PC-3 (cell line): ENCODE results near the gene SRGAP1. TPM values are rescaled to one million over a fixed set of nuclear protein-coding genes. Genes with fewer than 3 reads are reported as not detected.

Source experiments
- ATAC-seq: fragments of 200-7000 bp; cut with Tn5 transposase; 2 replicates; pipeline ENCODE4 v1.9.1; 2020; ENCODE audit warnings: mild to moderate bottlenecking, moderate library complexity
- BruUV-seq: library from RNA; stranded (reverse); fragments of 400-500 nt; replicated peaks from 2 replicates; lab custom pipeline; 2021; lab: Mats Ljungman, UMichigan
- CTCF ChIA-PET: fragments of 300-600 bp; sonication (Branson Sonifier 250); formaldehyde crosslinking; loops from one replicate; lab custom pipeline; 2022; ENCODE audit warnings: antibody characterized with exemption; lab: Charles Lee
- POLR2A ChIA-PET: fragments of 300-600 bp; sonication (Branson Sonifier 250); formaldehyde crosslinking; loops from one replicate; lab custom pipeline; 2022; ENCODE audit warnings: antibody characterized with exemption; ENCODE audit not compliant: unreplicated experiment; lab: Charles Lee
- DNase-seq: peaks from one replicate; pipeline ENCODE4 v3.0.0-alpha.2; 2015
- H2AFZ ChIP-seq: fragments of 300-600 bp; sonication (generic); 2 replicates; pipeline ENCODE4 v1.6.0; 2016; ENCODE audit warnings: antibody characterized with exemption, low read length
- H3F3A ChIP-seq: fragments of 300-600 bp; sonication (generic); one replicate; pipeline ENCODE4 v1.6.0; 2017; ENCODE audit warnings: antibody characterized with exemption, low read length, control low read depth, mild to moderate bottlenecking; ENCODE audit not compliant: unreplicated experiment
- H3K27ac ChIP-seq: fragments of 300-600 bp; sonication (generic); 2 replicates; pipeline ENCODE4 v1.5.1; 2016; ENCODE audit warnings: mild to moderate bottlenecking, low read length
- H3K27me3 ChIP-seq: fragments of 300-600 bp; sonication (generic); 2 replicates; pipeline ENCODE4 v1.6.1; 2016; ENCODE audit warnings: low read length, mixed read lengths
- H3K36me3 ChIP-seq: fragments of 300-600 bp; sonication (generic); 2 replicates; pipeline ENCODE4 v1.6.1; 2016; ENCODE audit warnings: low read depth, mixed run types, low read length, mixed read lengths
- H3K4me1 ChIP-seq: fragments of 300-600 bp; sonication (generic); 2 replicates; pipeline ENCODE4 v1.5.1; 2016; ENCODE audit warnings: low read length; ENCODE audit not compliant: insufficient read depth
- H3K4me2 ChIP-seq: fragments of 300-600 bp; sonication (generic); 2 replicates; pipeline ENCODE4 v1.6.0; 2016; ENCODE audit warnings: low read length
- H3K4me3 ChIP-seq: fragments of 300-600 bp; sonication (generic); 2 replicates; pipeline ENCODE4 v1.5.1; 2016; ENCODE audit warnings: mild to moderate bottlenecking, low read length, mixed read lengths
- H3K79me2 ChIP-seq: fragments of 300-600 bp; sonication (generic); 2 replicates; pipeline ENCODE4 v1.6.1; 2017; ENCODE audit warnings: low read length, mixed read lengths
- H3K9ac ChIP-seq: fragments of 300-600 bp; sonication (generic); 2 replicates; pipeline ENCODE4 v1.6.0; 2016; ENCODE audit warnings: mild to moderate bottlenecking, low read length
- H3K9me2 ChIP-seq: fragments of 300-600 bp; sonication (generic); replicated peaks from 2 replicates; pipeline ENCODE4 v1.6.1; 2016; ENCODE audit warnings: mixed run types, low read length, mixed read lengths
- H3K9me3 ChIP-seq: fragments of 300-600 bp; sonication (generic); 2 replicates; pipeline ENCODE4 v1.6.1; 2016; ENCODE audit warnings: low read length, mixed read lengths
- H4K20me1 ChIP-seq: fragments of 300-600 bp; sonication (generic); 2 replicates; pipeline ENCODE4 v1.6.1; 2016; ENCODE audit warnings: low read length, mixed read lengths
- EZH2 ChIP-seq: fragments of 300-600 bp; sonication (generic); IDR thresholded peaks from one replicate; pipeline ENCODE4 v1.6.1; 2017; ENCODE audit warnings: antibody characterized with exemption, mild to moderate bottlenecking, low read length; ENCODE audit not compliant: unreplicated experiment
- EZH2phosphoT487 ChIP-seq: fragments of 300-600 bp; sonication (generic); IDR thresholded peaks from 2 replicates; pipeline ENCODE4 v1.6.1; 2018; ENCODE audit warnings: mild to moderate bottlenecking, antibody characterized with exemption, low read length, borderline replicate concordance
- intact Hi-C: fragments of 100-400 bp; cut with micrococcal nuclease; formaldehyde crosslinking; loops from 2 replicates; pipeline ENCODE4 v1.9.0; 2023
- total RNA-seq: library from RNA; depleted of rRNA; stranded (reverse); fragments of >200 nt; gene quantifications from 2 replicates; pipeline ENCODE4 v1.2.3, GENCODE V29; 2014
- TF ChIP-seq, protein P1 (sequence below): fragments of 300-600 bp; sonication (generic); conservative IDR thresholded peaks from 2 replicates; pipeline ENCODE4 v1.5.1; 2017; ENCODE audit warnings: antibody characterized with exemption, low read depth, mild to moderate bottlenecking, low read length

Gene SRGAP1
- total RNA-seq, 1 experiment from 2014 or later = 11.0 TPM

DNA sequence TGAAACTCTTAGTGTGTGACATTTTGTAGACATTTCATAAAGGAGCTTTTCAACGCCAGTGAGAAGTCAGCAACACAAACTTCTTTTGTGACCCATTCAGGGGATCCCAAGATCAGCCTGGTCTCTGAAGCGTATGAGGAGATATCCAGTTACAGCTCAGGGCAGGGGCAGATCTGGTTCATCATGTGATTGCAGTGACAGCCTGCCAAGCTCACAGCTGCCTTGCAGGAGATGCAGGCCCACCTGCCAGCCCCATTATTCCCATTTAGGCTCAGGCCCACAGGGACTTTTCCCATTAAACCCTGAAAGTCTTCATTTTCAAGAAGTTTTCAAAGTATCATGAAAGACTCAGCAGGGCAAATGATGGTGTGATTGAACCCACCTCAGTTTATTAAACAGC lies 38.3 kb downstream of the SRGAP1 start:
- ATAC-seq = no peak
- POLR2A ChIA-PET = no interaction called here

GRCh38 chr12:63885401-63885800 lies 40.9 kb downstream of the SRGAP1 start:
- H3K4me1 ChIP-seq = 0 out of 2 replicates have a peak, but pooled peaks cover 5% of the 10 kb centered on the region
- H3K9ac ChIP-seq = no peak overlapping the region
- no peak for ATAC-seq
- BruUV-seq = no TSS peak
- intact Hi-C loops = no loop called here
- ChIA-PET POLR2A (no interaction called here), CTCF (interaction anchor here (0.5 kb wide), 1 partner anchor 372 kb away, joined by 7 read pairs; no protein-coding TSS in a partner anchor)
- peaks cover 89% of the 10 kb centered on the region for H3K79me2 ChIP-seq
- no peaks in the 10 kb centered on the region for H3F3A ChIP-seq
- no peak for DNase-seq
- no peaks in the 10 kb centered on the region for H4K20me1 ChIP-seq
- no peak overlapping the region for H3K27ac ChIP-seq
- TF ChIP-seq EZH2 = no peak
- TF ChIP-seq, protein P1, sequence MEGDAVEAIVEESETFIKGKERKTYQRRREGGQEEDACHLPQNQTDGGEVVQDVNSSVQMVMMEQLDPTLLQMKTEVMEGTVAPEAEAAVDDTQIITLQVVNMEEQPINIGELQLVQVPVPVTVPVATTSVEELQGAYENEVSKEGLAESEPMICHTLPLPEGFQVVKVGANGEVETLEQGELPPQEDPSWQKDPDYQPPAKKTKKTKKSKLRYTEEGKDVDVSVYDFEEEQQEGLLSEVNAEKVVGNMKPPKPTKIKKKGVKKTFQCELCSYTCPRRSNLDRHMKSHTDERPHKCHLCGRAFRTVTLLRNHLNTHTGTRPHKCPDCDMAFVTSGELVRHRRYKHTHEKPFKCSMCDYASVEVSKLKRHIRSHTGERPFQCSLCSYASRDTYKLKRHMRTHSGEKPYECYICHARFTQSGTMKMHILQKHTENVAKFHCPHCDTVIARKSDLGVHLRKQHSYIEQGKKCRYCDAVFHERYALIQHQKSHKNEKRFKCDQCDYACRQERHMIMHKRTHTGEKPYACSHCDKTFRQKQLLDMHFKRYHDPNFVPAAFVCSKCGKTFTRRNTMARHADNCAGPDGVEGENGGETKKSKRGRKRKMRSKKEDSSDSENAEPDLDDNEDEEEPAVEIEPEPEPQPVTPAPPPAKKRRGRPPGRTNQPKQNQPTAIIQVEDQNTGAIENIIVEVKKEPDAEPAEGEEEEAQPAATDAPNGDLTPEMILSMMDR = no peak
- no peak for TF ChIP-seq EZH2phosphoT487
- no peaks in the 10 kb centered on the region for H3K9me2 ChIP-seq
- 0 out of 2 replicates have a peak, but pooled peaks cover 3% of the 10 kb centered on the region for H3K36me3 ChIP-seq
- no peaks in the 10 kb centered on the region for H3K9me3 ChIP-seq
- H3K4me3 ChIP-seq = no peak overlapping the region
- H2AFZ ChIP-seq = no peak overlapping the region
- H3K4me2 ChIP-seq = no peak overlapping the region
- no peaks in the 10 kb centered on the region for H3K27me3 ChIP-seq

More for the DNA sequence above, 38.3 kb downstream of the SRGAP1 start:
- Histone ChIP-seq H2AFZ (no peak overlapping the region), H3K36me3 (0 out of 2 replicates have a peak, but pooled peaks cover 3% of the 10 kb centered on the region), H3K4me1 (no peaks in the 10 kb centered on the region), H4K20me1 (no peaks in the 10 kb centered on the region), H3K27me3 (no peaks in the 10 kb centered on the region), H3K27ac (no peak overlapping the region), H3K9ac (no peak overlapping the region), H3K4me3 (no peak overlapping the region), H3K9me2 (no peaks in the 10 kb centered on the region), H3K9me3 (no peaks in the 10 kb centered on the region), H3F3A (no peaks in the 10 kb centered on the region), H3K79me2 (peaks cover 90% of the 10 kb centered on the region), H3K4me2 (no peak overlapping the region)
- intact Hi-C loops = no loop called here
- TF ChIP-seq EZH2 (no peak), EZH2phosphoT487 (no peak)
- TF ChIP-seq, protein P1 = no peak
- CTCF ChIA-PET = no interaction called here
- no peak for DNase-seq
- BruUV-seq = no TSS peak

- ChIA-PET CTCF (no interaction called here), POLR2A (interaction anchor here (0.6 kb wide), 1 partner anchor 39 kb away, joined by 13 read pairs; no protein-coding TSS in a partner anchor)
- Histone ChIP-seq H3K9me2 (no peaks in the 10 kb centered on the region), H3K4me3 (no peak overlapping the region), H3K9me3 (no peaks in the 10 kb centered on the region), H3K36me3 (0 out of 2 replicates have a peak, but pooled peaks cover 3% of the 10 kb centered on the region), H2AFZ (no peak overlapping the region), H3K9ac (no peak overlapping the region), H3K4me2 (no peak overlapping the region), H3K4me1 (0 out of 2 replicates have a peak, but pooled peaks cover 5% of the 10 kb centered on the region), H3K79me2 (peaks cover 93% of the 10 kb centered on the region), H4K20me1 (no peaks in the 10 kb centered on the region), H3F3A (no peaks in the 10 kb centered on the region), H3K27me3 (no peaks in the 10 kb centered on the region), H3K27ac (no peak overlapping the region)
- no peak for TF ChIP-seq EZH2
- no peak for TF ChIP-seq EZH2phosphoT487
- no TSS peak for BruUV-seq
- intact Hi-C loops = no loop called here
- ATAC-seq = peak; percentile 18; the same call in 1 of the 2 replicates
- DNase-seq = no peak
These were observed 44.6 kb downstream of the SRGAP1 start for GRCh38 chr12:63888908-63889635.
